HG03045 (cell line): ENCODE data around the gene FSCN2.

ENCODE experiments used
- ATAC-seq: cut with Tn5 transposase; IDR thresholded peaks from one replicate; pipeline ENCODE4 v1.9.1; 2021; ENCODE audit warnings: mild to moderate bottlenecking, moderate library complexity; ENCODE audit not compliant: unreplicated experiment

Gene FSCN2, protein sequence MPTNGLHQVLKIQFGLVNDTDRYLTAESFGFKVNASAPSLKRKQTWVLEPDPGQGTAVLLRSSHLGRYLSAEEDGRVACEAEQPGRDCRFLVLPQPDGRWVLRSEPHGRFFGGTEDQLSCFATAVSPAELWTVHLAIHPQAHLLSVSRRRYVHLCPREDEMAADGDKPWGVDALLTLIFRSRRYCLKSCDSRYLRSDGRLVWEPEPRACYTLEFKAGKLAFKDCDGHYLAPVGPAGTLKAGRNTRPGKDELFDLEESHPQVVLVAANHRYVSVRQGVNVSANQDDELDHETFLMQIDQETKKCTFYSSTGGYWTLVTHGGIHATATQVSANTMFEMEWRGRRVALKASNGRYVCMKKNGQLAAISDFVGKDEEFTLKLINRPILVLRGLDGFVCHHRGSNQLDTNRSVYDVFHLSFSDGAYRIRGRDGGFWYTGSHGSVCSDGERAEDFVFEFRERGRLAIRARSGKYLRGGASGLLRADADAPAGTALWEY

DNA sequence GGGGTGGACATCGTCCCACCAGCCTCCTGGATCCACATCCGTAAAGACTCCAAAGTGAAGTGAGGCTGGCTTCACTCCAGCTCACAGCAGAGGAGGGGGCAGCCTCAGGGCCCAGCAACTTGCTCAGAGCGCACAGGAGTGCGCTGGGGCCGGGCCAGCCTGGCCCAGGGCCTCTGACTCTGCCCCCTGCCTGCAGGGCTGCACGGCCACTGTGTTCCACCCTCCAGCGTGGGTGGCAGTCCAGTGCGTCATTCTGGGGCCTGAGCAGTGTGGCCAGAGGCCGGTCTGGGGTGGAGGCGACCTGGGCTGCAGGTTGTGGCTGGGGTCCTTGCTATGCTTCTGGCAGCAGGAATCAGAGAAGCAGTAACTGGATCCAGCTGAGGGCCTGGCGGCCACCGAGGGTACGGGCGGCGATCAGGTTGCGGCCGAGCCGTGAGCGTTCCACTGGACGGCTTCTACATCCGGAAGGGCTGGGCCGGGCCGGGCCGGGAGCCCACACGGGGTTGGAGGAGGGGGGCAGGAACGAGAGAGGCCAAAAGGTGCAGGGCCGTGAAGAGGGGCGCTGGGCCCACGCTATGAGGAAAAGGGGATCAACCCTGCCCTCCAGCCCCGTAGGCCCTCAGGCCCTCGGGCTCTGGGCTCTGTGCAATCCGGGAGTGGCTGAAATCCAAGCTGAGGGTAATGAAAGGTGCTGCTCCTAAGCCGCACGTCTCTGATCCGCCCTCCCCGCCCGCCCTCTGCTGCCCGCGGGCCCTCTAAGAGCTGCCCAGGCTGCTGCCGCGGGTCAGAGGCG is at the start of gene FSCN2:
Gene FSCN2, plus strand, starts transcription at position 787 of the 793 bp plus-strand sequence. CDS start 155 bp downstream, outside the sequence.
- ATAC-seq, result no peak

DNA sequence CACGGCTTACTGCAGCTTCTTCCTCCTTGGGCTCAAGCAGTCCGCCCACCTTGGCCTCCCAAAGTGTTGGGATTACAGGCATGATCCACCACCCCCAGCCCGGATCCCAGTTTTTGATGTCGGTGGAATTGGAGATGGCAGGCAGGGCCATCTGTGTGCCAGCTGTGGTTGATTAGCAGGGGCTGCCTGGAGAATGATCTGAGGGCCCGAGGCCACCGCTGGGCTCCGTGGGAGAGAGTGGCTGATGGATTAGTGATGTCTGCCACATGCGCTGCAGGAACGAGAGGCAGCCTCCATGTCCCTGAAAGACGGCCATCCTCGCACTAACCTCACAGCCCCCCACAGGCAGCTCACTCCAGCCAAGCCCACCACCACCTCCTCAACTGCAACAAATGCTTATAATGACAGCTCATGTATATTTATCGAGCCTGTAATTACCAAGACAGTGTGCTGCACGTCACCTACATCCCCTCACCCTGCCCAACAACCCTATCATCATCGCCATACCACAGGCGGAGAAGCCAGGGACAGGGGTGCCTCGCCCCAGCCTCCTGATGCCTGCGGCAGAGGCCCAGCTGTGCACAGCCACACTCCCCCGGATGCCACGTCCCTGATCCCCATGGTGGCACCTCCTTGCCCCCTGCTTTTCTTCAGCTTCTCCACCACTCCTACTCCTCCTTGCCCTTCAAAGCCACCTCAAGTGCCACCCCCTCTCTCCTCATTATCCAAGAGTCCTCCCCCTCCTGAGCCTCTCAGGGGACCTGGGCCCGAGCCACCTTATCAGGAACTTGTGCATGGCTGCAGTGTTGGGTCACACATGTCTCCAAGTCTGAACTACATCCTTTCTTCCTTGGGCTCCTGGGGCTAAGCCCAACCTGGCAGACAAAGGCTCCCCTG is 48.8 kb upstream of the FSCN2 start:
- ATAC-seq, result no peak

DNA sequence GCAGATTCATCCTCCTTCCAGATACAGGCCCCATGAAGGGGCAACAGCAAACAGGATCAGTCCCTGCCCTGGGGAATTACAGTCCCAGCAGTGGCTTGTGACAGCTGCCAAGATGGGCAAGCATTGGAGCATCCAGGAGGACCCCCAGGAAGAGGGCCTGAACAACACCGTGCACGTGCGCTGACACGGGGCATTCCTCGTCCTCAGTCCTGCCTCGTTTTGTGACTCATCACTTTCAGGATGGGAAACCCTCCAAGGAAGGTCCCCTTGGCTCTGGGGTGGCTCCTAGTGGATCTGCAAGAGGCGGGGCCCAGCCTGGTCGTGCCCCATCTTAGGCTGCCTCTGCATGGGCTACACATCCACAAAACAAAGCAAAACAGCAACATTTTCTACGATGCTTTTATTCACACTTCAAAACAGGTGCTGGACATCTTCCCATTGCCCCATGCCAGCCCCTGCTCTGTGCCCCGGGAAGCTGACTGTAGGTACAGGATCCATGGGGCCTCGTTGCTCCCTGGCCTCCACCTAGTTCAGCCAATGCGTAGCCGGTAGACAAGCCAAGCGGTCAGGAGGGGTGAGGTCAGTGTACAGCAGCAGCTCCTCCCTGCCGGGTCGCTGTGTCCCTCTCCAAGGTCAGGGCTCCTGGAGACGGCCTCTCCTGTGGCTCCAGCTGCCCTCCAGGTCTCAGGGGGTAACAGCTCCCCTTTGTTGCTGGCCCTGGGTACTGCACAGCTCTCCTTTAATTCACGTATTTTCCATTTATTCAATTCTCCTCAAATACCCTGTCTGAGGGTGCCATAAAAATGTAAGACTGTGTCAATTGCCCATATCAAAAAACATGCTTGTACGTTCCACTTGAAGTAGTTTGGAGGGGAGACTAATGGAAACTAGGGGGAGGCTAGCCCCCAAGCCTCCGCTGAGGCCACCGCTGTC is 47.8 kb upstream of the FSCN2 start:
- ATAC-seq, result no peak

DNA sequence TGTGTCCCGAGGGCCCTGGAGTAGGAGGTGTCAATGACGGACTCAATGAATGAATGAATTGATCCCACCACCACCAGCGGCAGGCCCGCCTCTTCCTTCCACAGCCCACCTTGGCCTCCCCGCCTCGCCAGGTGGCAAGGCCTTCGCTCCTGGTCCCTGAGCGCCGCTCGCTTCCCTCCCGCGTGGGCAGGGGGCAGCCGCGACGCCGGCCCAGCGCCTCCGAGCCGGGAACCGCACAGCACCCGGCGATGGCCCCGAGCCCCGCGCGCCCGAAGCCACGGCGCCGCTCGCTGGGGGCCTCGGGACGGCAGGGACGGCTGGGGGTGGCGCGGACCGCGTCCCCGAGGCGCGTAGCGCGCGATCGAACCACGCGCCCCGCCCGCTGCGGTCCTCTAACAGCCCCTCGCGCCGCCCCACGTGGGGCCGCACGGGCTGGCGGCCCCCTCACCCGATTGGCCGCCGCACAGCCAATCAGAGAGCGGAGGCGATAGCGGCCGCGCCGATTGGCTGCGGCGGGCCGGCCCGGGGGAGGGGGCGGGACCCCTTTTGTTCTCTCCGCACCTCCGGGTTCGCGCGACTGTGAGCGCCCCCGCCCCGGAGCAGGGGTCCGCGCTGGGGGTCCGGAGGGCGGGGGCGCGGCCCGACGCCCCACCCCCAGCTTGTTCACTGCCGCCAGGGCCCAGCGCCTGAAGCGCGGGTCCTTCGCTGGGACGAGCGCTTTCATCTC is 46.9 kb upstream of the FSCN2 start:
- ATAC-seq, result no peak

DNA sequence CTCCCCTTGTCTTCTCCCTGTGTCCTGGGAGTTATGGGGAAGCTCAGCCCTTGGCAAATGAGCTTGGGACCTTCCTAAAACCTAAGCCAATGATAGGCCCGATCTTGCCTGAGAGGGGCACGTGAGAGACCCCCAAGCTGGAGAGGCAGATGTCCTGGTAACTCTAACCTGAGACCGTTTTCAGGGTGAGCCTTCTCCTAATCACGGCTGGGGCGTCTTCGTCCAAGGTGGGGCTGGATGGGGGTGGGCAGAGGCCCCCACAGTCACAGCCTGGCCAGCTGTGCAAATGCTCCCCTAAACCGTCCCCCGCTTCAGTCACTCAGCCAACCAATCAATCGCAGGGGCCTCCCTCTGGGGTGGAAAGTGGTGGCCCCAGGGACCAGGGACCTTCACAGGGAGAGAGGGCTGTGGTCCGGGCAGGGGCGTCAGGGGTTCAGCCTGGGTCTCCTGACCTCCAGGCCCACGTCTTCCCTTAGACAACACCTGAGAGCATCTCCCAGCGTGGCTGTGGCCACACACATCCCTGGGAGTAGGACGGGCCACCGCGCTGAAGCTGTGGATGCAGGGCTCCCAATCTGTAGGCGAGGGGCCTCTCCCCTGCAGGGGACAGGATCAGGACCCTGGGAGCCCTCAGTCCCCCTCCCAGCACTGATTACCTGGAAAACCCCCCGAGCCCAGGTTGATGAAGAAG is 46.2 kb upstream of the FSCN2 start:
- no peak for ATAC-seq

DNA sequence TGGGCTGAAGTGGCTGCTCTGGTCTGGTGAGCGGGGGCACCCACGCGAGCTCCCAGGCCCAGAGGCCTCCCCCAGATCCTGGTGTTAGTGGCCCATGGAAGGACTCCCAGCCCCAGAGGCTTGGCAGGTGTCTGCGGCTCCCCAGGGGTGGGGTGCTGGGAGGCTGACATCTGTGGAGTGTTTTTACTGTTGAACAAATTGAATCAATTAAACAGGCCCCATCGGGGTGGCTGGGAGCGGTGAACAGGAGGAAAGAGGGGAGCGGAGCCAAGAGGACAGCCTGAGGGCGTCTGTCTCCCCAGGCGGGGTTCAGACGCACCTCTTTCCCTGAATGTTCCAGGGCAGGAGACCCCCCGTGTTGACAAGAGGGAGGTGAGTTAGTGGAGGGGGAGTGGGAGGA is 45.5 kb upstream of the FSCN2 start:
- no peak for ATAC-seq

DNA sequence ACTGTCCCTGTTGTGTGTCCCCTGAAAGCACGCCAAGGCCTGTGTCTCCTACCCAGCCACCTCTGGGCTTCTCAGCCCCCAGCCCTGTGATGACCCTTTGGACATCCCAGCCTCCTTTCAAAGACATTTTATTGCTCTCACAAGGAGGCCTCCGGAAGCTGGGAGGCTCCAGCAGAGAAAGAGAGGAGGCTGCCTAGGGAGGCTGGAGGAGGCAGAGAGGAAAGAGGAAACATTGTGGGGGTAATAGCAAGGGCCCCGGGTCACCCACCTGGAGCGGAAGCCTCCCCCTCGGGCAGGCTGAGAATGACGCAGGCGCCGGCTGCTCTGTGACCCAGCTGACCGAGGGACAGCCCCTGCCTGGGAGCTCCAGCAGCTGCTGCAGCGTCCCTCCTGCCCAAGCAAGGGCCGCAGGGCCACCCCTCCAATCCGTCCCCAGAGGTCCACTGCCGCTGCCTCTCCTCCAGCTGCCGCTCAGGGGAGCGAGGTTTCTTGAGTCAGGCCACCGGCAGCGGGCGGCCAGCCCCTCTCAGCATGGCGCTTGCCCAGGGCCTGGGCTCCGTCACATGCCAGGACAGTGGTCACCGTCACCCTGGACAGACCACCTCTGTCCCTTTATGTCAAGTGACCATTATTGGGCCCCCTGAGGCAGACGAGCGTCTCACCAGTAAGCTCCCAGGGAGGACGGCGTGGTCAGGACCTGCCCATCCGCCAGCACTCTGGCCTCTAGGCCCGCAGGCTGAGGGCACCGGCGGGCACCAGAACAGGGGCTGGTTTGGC is 44.9 kb upstream of the FSCN2 start:
- ATAC-seq, result no peak

DNA sequence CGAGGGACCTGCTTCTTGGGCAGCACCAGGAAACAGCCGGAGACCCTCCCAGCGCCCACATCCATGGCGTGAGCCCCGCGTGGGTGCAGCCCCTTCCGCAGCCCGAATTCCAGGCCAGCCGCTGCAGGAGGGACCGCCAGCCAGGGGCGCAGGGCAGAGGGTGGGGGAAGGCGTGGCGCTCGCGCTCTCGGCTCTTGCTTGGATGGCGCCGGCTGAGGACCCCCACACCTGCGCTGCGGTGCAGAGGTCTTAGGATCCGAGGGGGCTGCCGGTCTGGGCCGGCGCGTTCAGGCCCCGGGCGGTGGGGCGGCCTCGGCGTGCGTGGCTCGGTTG is 44.3 kb upstream of the FSCN2 start:
- no peak for ATAC-seq

DNA sequence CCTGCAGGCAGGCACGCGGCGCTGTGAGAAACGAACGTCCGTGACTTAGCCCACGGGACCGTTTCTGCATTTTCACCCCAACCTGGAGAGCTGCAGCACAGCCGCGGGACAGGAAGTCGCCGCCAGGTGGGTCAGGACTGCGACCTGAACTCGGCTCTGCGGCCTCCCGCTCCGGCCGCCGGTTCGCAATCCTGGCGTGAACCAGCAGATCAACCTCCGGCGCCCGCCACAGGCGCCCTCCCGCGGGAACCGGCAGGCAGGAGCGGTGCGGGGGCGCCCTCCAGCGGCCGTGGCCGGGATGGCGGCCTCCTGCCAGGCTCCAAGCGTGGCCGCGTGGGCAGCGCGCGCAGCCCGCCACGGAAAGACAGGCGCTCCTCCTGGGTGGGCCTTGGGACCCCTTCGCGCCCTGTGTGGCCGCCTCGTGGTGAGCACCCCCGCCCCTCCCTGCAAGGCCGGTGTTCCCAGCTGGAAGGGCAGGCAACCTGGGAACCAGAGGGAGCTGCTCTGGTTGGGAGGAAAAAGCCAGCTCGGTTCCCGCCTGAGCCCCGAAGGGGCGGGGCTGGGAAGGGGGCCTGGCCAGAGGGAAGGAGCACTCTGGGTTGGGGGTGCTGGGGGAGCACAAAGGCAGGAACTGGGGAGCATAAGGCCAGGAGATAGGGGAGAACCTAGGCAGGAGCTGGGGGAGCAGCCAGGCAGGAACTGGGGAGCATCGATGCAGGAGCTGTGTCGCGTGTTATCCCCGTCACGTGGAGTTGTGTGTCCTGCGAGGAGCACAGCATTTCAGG is 43.8 kb upstream of the FSCN2 start:
- ATAC-seq, result peak; percentile 54

DNA sequence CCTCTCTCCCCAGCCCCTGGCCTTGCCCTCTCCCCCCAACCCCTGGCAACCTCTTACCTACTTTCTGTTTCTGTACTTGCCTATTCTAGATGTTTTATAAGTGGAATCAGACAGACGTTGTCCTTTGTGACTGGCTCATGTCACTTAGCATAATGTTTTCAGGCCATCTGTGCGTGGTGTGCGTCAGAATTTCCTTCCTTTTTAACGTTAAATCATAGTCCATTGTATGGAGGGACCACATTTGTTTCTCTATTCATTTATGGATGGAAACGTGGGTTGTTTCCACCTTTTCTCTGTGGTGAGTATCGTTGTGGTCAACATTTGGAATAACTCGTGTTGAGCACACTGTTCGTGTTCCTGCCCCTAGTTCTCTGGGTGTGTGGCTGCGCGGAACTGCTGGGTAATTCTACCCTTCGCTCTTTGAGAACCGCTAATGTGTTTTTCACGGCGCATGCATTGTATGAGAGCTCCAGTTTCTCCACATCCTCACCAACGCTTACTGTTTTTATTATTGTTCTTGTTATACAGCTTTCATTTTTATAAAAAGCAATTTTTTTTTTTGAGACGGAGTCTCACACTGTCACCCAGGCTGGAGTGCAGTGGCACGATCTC is 41.9 kb upstream of the FSCN2 start:
- ATAC-seq, result no peak

DNA sequence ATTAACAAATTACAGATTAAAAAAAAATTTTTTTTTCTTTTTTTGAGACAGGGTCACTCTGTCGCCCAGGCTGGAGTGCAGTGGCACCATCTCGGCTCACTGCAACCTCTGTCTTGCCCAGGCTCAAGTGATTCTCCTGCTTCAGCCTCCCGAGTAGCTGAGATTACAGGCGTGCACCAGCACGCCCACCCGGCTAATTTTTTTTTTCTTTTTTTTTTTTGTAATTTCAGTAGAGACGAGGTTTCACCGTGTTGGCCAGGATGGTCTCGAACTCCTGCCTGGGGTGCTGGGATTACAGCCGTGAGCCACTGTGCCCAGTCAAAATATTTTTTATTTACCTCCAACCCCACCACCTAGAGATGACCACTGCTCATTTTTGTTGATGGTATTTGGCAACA is 41.1 kb upstream of the FSCN2 start:
- ATAC-seq, result no peak

DNA sequence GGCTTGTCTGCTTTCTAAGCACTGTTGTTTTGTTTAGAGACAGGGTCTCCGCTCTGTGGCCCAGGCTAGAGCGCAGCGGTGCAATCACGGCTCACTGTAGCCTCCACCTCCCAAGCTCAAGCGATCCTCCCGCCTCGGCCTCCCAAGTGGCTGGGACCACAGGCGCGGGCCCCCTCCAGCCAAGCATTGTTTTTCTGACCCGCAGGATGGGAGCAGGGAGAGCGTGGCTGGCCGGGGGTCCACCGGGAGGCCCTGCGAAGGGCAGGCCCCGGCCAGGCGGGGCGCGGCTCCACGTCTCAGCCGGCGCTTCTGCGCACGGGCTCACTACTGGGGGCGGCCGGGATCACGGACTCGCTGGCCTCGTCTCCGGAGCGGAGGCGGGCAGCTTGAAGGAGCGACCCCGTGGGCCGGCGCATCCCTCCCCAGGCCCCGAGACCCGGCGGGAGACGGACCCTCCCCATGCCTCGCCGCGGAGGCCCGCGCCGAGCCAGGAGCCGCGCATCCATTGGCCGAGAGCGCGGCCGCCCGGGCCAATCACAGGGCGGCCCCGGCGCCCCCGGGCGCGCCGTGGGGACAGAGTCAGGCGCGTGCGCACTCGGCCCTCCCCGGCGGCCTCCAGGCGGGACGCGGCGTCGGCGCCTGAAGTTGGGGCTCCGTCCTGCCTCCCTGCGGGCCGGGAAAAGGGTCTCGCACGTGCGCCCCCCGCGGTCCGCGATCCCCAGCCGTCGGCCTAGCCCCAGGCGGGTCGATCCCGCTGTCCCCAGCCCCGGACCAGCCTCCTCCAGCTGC is 40.5 kb upstream of the FSCN2 start:
- ATAC-seq, result peak; percentile 64

DNA sequence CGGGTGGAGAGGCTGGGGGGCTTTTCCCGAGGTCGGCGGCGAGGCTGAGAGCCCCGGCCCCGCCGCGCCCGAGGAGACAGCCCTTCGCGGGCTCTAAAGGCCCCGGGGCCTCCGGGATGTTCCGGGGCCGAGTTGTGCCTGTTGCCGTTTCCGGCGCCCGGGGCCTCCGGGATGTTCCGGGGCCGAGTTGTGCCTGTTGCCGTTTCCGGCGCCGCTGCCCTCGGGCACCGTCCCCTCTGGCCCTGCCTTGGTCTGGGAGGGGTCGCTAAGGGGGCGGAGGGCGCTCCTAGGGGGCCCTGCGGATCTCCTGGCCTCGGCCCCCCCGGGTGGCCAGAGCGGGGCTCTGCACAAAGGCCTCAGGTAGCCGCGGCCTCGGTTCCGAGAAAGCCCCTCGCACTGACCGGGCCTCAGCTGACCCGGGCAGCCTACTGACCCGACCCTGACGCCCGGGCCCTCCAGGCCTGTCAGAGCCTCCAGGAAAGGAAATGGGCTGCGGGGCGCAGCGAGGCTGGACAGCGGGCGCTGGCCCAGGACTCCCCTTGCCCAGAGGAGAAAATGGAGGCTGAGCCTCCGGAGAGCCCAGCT is 39.8 kb upstream of the FSCN2 start:
- ATAC-seq, result peak; percentile 21

DNA sequence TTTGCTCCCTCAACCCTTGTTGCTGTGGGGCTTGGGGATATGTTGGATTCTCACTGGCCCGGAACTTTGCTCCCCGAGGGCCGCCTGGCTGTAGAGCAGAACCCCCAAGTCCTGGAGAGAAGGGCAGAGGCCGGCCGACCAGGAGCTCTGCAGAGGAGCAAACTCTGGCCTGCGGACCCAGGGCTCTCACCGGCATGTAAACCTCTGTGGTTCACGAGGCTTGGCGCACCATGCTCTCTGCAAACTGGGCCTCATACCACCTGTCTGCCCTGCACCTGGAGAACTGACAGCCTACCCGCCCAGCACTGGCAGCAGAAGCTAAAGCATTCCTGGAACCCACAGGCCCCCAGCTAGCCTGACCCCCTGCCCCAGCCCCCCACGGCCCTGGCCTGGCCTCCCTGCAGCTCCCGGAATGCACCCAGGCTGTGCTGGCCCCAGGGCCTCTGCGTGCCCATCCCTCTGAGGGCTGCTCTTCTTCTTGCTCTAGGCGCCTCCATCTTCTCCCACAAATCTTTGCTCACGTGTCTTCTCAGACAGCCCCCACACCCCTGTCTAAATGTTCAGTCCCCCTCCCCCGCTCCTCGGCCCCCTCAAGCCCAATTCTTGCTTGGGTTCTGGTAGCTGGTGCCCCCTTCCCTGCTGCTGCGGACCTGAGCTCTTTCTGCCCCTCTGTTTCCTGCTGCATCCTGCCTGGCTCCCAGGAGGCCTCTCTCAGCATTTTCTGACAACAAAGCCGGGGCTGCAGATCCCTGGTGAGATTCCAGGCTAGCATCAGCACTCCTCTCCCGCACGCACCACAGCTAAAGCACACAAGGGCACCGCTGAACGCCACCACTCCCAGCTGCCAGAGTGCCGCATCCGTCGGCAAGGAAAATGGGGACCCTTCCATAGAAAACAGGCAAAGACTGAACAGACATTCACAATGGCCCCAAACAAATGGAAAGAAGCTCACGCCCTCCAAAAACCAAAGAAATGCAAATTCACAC is 38.9 kb upstream of the FSCN2 start:
- ATAC-seq, result no peak
